Spleen (tissue), 11 donors: ENCODE results near the gene TSPO. TPM values are rescaled to one million over a fixed set of nuclear protein-coding genes. Genes with fewer than 3 reads are reported as not detected.

Source experiments
- DNase-seq: peaks from one replicate; pipeline ENCODE4 v3.0.0-alpha.2; 2020
- H3K27ac ChIP-seq, 8 donors: fragments of 200-600 bp; sonication (generic) in 7 of 8; 1 replicate in 4 of 8; 2 replicates in 4 of 8; pipeline versions ENCODE4 v1.5.0 to v1.8.0; 2016 to 2021; ENCODE audit warnings: inconsistent platforms in 4 of 8, mild to moderate bottlenecking in 4 of 8, moderate library complexity in 1 of 8
- H3K27me3 ChIP-seq, 7 donors: fragments of 200-600 bp; sonication (generic) in 6 of 7; replicated peaks in 1 of 7; 1 replicate in 4 of 7; 2 replicates in 3 of 7; pipeline versions ENCODE4 v1.5.0 to v1.8.0; 2016 to 2021; ENCODE audit warnings: inconsistent platforms in 3 of 7, mild to moderate bottlenecking in 1 of 7
- H3K36me3 ChIP-seq, 6 donors: fragments of 200-600 bp; sonication (generic) in 5 of 6; 1 replicate in 4 of 6; 2 replicates in 2 of 6; pipeline versions ENCODE4 v1.5.0 to v1.8.0; 2016 to 2021; ENCODE audit warnings: inconsistent platforms in 2 of 6
- H3K4me1 ChIP-seq, 6 donors: fragments of 200-600 bp; sonication (generic) in 5 of 6; 1 replicate in 3 of 6; 2 replicates in 3 of 6; pipeline versions ENCODE4 v1.5.0 to v1.8.0; 2016 to 2021; ENCODE audit warnings: inconsistent platforms in 3 of 6
- H3K4me3 ChIP-seq, 8 donors: fragments of 200-600 bp; sonication (generic) in 7 of 8; 1 replicate in 4 of 8; 2 replicates in 4 of 8; pipeline versions ENCODE4 v1.5.0 to v1.8.0; 2016 to 2021; ENCODE audit warnings: inconsistent platforms in 4 of 8, mild to moderate bottlenecking in 4 of 8, moderate library complexity in 2 of 8
- H3K9me3 ChIP-seq, 8 donors: fragments of 200-600 bp; sonication (generic) in 7 of 8; 1 replicate in 4 of 8; 2 replicates in 4 of 8; pipeline versions ENCODE4 v1.5.0 to v1.8.0; 2016 to 2021; ENCODE audit warnings: inconsistent platforms in 4 of 8
- POLR2A ChIP-seq, 3 donors: fragments of 450-650 bp; IDR thresholded peaks; one replicate each; pipeline ENCODE4 v1.5.1; 2017; ENCODE audit warnings: antibody characterized with exemption in 3 of 3, mild to moderate bottlenecking in 1 of 3
- POLR2AphosphoS5 ChIP-seq, 3 donors: sonication (generic); formaldehyde crosslinking; IDR thresholded peaks; one replicate each; pipeline ENCODE4 v1.5.1; 2017; ENCODE audit warnings: antibody characterized with exemption in 3 of 3
- WGBS, 5 donors: extraction: QIAGEN DNeasy Blood & Tissue Kit in 3 of 5; methylation state at CpG; one replicate each; pipeline versions ENCODE4 v1.1.5 to v1.1.7; 2013 to 2018; 5-methylcytosine and 5-hydroxymethylcytosine counted together
- intact Hi-C: fragments of 100-400 bp; cut with DNase I; formaldehyde crosslinking; loops from one replicate; pipeline ENCODE4 v1.15.0; 2023; ENCODE audit warnings: low total_unique reads
- polyA plus RNA-seq, 3 donors: library from polyadenylated mRNA; stranded (reverse); fragments of 200-250 nt; gene quantifications; one replicate each; pipeline ENCODE4 v1.2.1, GENCODE V29; 2013
- total RNA-seq, 7 donors: library from RNA; depleted of rRNA in 3 of 7; stranded (reverse); fragments of >200 nt in 3 of 7; fragmentation: NEBNext Ultra II Directional in 4 of 7; extraction: Animal tissue kit (Norgen Biotek cat#: 25700) in 4 of 7; gene quantifications; one replicate each; pipeline versions ENCODE4 v1.1.0 to v1.2.1, GENCODE V29; 2016 to 2021
- TF ChIP-seq, protein P1 (sequence below), 11 experiments: fragments of 200-600 bp in 7 of 11; fragments of 450-650 bp in 4 of 11; sonication (generic) in 4 of 11; IDR thresholded peaks in 8 of 11; conservative IDR thresholded peaks in 3 of 11; 1 replicate in 7 of 11; 2 replicates in 4 of 11; pipeline versions ENCODE4 v1.4.0 to v1.8.0; 2016 to 2021; ENCODE audit warnings: antibody characterized with exemption in 11 of 11, inconsistent platforms in 4 of 11, mild to moderate bottlenecking in 1 of 11
- donor health status: healthy with polysubstance abuse.
- donor health status: DM: no; HTN: no; CAD: no; lungs with moderate emphysema.
- donor health status: DM: no; HTN: no; CAD: no.
- donor health status: Bipolar disorder and iron deficiency.
- donor health status: healthy.
- donor health status: DM: no; HTN: no; CAD: no.
- donor health status: DM: yes; HTN: yes; CAD: no.

The TSPO gene
- total and polyA plus RNA-seq, 10 donors, result 90.1 to 596 (median 152) TPM

DNA sequence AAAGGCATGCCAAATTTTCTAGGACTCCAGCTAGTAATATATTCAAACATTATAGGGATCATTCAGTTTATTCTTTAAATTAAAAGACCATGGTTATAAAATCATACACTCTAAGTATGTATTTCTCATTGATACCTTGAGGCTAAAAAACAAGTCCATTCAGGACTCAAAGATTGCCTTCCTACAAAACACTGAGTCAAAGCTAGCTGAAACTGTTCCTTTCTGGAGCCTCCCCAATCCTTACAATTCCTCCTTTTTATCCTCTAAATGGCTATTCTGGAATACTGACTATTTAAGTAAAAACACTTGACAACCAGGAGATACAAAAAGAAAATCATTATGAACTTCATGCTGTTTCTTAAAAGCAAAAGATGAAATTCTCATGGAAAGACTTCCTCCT, 40.5 kb downstream of the TSPO start:
- no peak for TF ChIP-seq POLR2A (IDR thresholded peaks at IDR 0.05)
- no peak for TF ChIP-seq POLR2AphosphoS5 (IDR thresholded peaks at IDR 0.05)
- TF ChIP-seq, protein P1, sequence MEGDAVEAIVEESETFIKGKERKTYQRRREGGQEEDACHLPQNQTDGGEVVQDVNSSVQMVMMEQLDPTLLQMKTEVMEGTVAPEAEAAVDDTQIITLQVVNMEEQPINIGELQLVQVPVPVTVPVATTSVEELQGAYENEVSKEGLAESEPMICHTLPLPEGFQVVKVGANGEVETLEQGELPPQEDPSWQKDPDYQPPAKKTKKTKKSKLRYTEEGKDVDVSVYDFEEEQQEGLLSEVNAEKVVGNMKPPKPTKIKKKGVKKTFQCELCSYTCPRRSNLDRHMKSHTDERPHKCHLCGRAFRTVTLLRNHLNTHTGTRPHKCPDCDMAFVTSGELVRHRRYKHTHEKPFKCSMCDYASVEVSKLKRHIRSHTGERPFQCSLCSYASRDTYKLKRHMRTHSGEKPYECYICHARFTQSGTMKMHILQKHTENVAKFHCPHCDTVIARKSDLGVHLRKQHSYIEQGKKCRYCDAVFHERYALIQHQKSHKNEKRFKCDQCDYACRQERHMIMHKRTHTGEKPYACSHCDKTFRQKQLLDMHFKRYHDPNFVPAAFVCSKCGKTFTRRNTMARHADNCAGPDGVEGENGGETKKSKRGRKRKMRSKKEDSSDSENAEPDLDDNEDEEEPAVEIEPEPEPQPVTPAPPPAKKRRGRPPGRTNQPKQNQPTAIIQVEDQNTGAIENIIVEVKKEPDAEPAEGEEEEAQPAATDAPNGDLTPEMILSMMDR (IDR thresholded peaks at IDR 0.05 in 8 of 11, conservative IDR thresholded peaks at IDR 0.05 in 3 of 11), result no peak
- Histone ChIP-seq H3K36me3 (no peaks in the 10 kb centered on the region), H3K9me3 (peaks cover 0 to 5% (median 0%) of the 10 kb centered on the region in 8 donors), H3K4me1 (peaks cover 0 to 9% (median 6%) of the 10 kb centered on the region in 6 donors), H3K27ac (no peak overlapping the region), H3K27me3 (peaks cover 0 to 4% (median 0%) of the 10 kb centered on the region in 7 donors), H3K4me3 (no peak overlapping the region)
- intact Hi-C loops, result no loop called here
- no peak for DNase-seq

DNA sequence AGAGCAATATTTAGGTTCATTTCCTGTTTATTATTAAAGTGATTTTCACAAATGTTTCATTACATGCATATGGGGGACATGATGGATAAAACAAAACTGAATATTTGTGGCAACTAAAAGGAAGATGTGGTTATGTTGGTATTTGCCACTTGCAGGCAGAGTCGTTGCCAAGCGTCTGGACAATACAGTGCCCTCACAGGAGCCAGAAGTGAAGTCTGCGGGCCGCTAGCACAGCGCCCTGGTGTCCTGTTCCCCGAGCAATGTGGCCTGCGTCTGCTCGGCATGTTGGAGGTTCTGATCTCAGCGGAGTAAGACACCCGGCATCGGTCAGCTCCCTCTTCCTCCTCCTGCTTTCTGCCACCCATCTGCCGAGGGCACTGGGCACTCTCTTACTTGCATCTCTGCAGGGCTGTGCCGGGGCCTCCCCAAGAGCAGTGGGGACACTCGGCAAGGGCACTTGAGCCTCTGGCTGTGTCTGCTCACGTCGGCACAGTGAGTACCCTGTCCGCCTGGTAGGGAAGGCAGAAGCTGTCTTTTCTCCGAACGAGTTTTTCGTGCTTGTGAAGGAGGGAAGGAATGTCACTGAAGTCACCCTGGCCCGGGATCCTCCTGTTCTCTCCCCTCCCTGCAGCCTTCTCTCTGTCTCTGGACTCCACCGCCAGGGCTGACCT, 46.0 kb downstream of the TSPO start:
- Histone ChIP-seq H3K36me3 (no peaks in the 10 kb centered on the region), H3K4me1 (no peaks in the 10 kb centered on the region), H3K4me3 (no peak overlapping the region), H3K27ac (no peak overlapping the region), H3K9me3 (no peaks in the 10 kb centered on the region), H3K27me3 (peaks cover 0 to 30% (median 0%) of the 10 kb centered on the region in 7 donors)
- no peak for DNase-seq
- TF ChIP-seq POLR2AphosphoS5 (IDR thresholded peaks at IDR 0.05), result no peak
- TF ChIP-seq POLR2A (IDR thresholded peaks at IDR 0.05), result no peak
- TF ChIP-seq, protein P1 (IDR thresholded peaks at IDR 0.05 in 8 of 11, conservative IDR thresholded peaks at IDR 0.05 in 3 of 11), result no peak
- intact Hi-C loops, result no loop called here
- WGBS, 5 donors, result 51 to 73% (median 66%) methylated on average over 16 to 22 of the region's 22 CpGs

DNA sequence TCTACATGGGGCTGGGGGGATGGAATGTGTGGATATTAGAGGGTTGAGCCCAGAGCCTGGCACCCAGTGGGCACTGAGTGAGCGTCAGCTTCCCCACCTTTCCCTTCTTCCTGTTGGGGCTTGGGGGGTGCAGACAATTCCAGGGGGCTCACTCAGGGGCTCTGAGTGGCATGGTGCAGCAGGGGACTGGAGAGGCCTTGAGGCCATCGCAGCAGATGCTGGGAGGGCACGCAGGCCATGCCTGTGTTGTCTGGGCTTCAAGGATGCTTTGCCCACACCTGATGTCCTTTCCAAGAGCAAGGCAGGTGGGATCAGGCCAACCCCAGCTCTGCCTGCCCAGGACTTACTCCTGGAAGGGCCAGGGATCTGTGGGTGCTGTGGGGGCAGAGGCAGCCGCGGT, 46.8 kb downstream of the TSPO start:
- no peak overlapping the region for H3K4me3 ChIP-seq
- H3K27me3 ChIP-seq, result peaks cover 0 to 30% (median 0%) of the 10 kb centered on the region in 7 donors
- TF ChIP-seq POLR2A (IDR thresholded peaks at IDR 0.05), result no peak
- no peak for TF ChIP-seq POLR2AphosphoS5 (IDR thresholded peaks at IDR 0.05)
- TF ChIP-seq, protein P1 (IDR thresholded peaks at IDR 0.05 in 8 of 11, conservative IDR thresholded peaks at IDR 0.05 in 3 of 11), result no peak
- WGBS, 5 donors, result 68 to 89% (median 69%) methylated on average over 3 to 5 of the region's 5 CpGs
- H3K36me3 ChIP-seq, result no peaks in the 10 kb centered on the region
- DNase-seq, result no peak
- H3K27ac ChIP-seq, result no peak overlapping the region
- no peaks in the 10 kb centered on the region for H3K4me1 ChIP-seq
- intact Hi-C loops, result no loop called here
- no peaks in the 10 kb centered on the region for H3K9me3 ChIP-seq

DNA sequence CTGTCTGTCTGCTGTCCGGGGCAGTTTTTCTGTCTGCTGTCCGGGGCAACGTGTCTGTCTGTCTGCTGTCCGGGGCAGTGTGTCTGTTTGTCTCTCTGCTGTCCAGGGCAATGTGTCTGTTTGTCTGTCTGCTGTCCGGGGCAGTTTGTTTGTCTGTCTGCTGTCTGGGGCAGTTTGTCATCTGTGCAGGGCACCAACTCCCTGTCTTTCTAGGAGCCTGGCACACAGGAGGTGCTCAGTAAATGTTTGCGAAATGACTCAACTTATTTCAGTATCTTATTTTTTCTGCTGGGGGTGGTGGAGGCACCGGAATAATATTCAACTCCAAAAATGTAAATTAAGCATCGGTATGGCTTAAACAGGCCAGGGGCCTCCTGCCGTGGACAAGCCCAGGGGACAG, 47.6 kb downstream of the TSPO start:
- Histone ChIP-seq H3K36me3 (no peaks in the 10 kb centered on the region), H3K27ac (no peak overlapping the region), H3K9me3 (no peaks in the 10 kb centered on the region), H3K27me3 (peaks cover 0 to 30% (median 0%) of the 10 kb centered on the region in 7 donors), H3K4me3 (no peak overlapping the region), H3K4me1 (no peaks in the 10 kb centered on the region)
- WGBS, 5 donors, result 78 to 88% (median 80%) methylated on average over 7 to 9 of the region's 9 CpGs
- intact Hi-C loops, result no loop called here
- no peak for DNase-seq
- TF ChIP-seq POLR2A (IDR thresholded peaks at IDR 0.05), result no peak
- TF ChIP-seq, protein P1 (IDR thresholded peaks at IDR 0.05 in 8 of 11, conservative IDR thresholded peaks at IDR 0.05 in 3 of 11), result no peak
- TF ChIP-seq POLR2AphosphoS5 (IDR thresholded peaks at IDR 0.05), result no peak
